Erythroblast (primary cell): Measurements from ENCODE around the gene PLCL1.

ENCODE experiments used
- DNase-seq, 2 experiments: peaks; one replicate each; lab custom pipeline; 2025; lab: John Stamatoyannopoulos, UW
- GATA1 ChIP-seq: IDR thresholded peaks from 2 replicates; pipeline ENCODE4 v1.6.1; 2011; ENCODE audit warnings: low read depth, mild to moderate bottlenecking, control low read depth, low read length, moderate library complexity
- POLR2A ChIP-seq: IDR thresholded peaks from 2 replicates; pipeline ENCODE4 v1.6.1; 2011; ENCODE audit warnings: mild to moderate bottlenecking, low read length

Gene PLCL1

GRCh38 chr2:198101688-198102087, 297.3 kb downstream of the PLCL1 start:
- no peak for TF ChIP-seq GATA1
- no peak for TF ChIP-seq POLR2A
- DNase-seq: no peak

- TF ChIP-seq POLR2A: no peak
- no peak for TF ChIP-seq GATA1
- no peak for DNase-seq
These were observed 297.7 kb downstream of the PLCL1 start for GRCh38 chr2:198102120-198102519.

DNA sequence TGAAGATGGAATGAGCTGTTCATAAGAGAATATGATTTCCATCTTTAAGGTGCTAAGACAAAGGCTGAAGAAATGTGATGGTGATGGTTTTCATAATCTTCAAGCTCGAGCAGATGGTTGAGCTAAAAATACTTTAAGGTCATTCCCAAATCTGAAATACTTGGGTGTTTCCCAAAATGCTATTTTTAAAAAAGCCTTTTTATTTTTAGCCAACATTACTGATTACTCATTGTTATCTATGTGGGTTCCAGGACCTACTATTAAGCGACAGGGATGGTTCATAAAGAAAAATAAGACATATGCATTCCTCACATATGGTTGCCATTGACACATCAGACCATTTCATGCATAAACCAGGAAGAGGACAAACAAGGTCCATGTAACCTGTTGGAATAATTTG, 298.5 kb downstream of the PLCL1 start:
- TF ChIP-seq POLR2A: no peak
- no peak for TF ChIP-seq GATA1
- DNase-seq: no peak

DNA sequence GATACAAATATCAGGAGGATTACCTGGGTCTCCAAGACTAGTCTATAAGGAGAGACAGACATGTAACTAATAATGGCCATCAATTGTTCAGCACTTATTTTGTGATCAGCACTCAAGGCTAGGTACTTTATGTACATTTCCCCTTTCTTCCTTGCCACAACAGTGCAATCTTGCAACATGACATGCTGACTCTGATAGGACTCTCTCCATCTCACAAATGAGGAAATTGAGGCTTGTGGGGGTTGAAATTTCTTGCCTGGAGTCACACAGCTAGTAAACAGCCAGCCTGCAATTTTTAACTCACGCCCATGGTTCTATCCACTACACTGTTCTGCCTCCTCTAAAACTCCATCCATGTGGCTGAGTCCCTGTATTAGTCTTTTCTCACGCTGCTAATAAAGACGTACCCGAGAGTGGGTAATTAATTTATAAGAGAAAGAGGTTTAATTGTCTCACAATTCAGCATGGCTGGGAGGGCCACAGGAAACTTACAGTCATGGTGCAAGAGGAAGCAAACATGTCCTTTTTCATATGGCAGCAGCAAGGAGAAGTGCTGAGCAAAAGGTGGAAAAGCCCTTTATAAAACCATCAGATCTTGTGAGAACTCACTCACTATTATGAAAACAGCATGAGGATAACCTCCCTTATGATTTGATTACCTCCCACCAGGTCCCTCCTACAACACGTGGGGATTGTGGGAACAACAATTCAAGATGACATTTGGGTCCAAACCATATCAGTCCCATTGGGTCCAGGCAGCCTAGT, 302.4 kb downstream of the PLCL1 start:
- DNase-seq: no peak
- no peak for TF ChIP-seq POLR2A
- TF ChIP-seq GATA1: no peak

DNA sequence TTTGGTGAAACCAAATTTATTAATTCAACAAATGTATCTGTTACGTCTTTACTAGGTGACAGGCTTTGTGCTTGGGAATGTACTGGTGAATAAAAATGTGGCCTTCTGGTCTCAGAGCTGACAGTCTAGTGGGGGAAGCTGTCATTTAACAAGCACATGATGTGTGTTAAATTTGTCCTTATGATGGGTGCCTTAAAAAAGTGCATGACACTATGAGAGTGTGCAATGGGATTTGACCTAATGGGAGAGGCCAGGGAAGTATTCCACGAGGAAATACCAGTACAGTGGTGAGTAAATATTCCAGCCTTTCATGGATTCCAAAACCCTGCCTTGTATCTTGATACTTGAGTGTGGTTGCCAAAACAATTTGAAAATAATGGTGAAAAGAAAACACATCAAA, 308.9 kb downstream of the PLCL1 start:
- no peak for TF ChIP-seq GATA1
- no peak for TF ChIP-seq POLR2A
- no peak for DNase-seq

GRCh38 chr2:198114064-198114463, 309.7 kb downstream of the PLCL1 start:
- TF ChIP-seq GATA1: no peak
- no peak for DNase-seq

GRCh38 chr2:198115201-198115600, 310.8 kb downstream of the PLCL1 start:
- no peak for DNase-seq
- no peak for TF ChIP-seq POLR2A

- no peak for DNase-seq
- TF ChIP-seq POLR2A (no peak), GATA1 (no peak)
These were observed 312.4 kb downstream of the PLCL1 start for GRCh38 chr2:198116756-198117155.

DNA sequence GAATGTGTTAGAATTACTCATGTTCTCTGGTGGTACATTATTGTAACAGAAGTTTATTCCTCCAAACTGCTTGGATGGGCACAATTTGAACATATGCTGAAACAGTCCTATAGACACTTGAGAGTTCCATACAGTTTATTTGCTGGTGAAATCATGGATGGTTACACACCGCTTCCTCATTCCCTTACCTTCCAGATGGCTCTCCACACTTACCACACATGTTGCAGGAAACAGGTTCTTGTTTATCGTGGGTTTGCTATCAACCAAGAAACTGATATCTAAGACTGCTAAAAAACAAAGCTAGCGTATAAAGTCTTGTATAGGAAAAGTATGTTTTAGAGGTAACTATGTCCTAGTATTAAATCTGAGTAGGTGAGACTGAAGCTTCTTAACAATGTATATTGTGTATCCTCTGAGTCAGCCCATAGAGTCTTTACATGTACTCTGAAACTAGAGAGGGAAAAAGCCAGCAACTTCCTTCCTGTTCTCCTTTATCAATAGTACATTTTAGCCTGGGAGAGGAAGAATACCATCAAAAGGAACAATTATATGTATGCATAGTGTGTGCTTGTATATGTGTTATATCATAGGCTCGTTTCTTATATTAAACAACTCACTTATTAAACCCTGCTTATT, 313.1 kb downstream of the PLCL1 start:
- no peak for TF ChIP-seq GATA1
- no peak for TF ChIP-seq POLR2A
- no peak for DNase-seq

GRCh38 chr2:198127627-198128026, 323.2 kb downstream of the PLCL1 start:
- TF ChIP-seq GATA1 (no peak), POLR2A (no peak)
- DNase-seq: peak; percentile 61 to 73

- no peak for DNase-seq
- TF ChIP-seq POLR2A (no peak), GATA1 (no peak)
These were observed 325.2 kb downstream of the PLCL1 start for GRCh38 chr2:198129609-198130008.

DNA sequence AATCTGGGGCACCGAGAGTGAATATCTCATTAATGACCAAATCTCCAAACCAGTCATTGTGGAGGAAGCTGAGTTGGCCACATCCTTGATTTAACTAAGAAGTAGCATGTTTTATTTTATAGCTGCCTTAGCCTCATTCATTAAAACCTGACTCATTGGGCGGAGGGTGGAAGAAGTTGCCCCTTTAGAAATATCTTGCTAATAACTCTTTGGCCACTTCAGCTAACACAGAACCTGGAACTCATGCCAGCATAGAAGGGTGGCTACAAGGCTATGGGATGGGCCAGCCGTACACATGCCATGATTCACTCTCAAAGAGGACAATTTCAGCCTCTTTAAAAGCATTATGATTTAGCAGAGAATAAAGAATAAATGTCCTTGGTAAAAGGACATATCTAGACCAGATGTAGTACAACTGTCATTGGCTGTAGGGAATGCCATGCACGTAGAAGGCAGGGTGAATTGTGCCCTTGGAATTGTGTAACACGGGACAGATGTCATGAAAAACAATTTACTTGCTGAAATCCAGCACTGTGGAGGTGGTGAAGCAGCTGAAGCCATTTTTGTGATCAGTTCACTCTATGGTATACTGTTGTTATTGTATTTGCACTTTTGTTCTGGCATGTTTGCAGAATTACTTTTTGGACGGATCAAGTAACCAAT, 330.0 kb downstream of the PLCL1 start:
- no peak for DNase-seq
- TF ChIP-seq GATA1: no peak
- no peak for TF ChIP-seq POLR2A

- TF ChIP-seq GATA1 (no peak), POLR2A (no peak)
- DNase-seq: no peak
These were observed 331.1 kb downstream of the PLCL1 start for GRCh38 chr2:198135481-198135934.

DNA sequence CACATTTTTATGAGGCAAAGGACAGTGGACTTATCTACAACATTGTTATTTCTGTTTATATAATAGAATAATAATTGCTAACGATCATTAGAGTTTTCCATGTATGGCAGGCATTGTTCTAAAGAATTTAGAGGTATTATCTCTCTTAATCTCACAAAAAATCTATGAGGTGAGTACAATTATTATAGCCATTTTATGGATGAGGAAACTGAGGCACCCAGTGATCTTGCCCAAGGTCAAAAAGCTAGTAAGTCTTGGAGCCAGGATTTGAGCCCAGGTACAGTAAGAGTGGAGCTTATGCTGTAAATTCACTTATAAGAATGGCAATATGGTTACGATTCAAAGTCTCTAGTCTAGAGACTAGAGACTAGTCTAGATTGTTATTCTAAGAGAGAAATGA, 331.7 kb downstream of the PLCL1 start:
- TF ChIP-seq GATA1: no peak
- no peak for TF ChIP-seq POLR2A
- no peak for DNase-seq

DNA sequence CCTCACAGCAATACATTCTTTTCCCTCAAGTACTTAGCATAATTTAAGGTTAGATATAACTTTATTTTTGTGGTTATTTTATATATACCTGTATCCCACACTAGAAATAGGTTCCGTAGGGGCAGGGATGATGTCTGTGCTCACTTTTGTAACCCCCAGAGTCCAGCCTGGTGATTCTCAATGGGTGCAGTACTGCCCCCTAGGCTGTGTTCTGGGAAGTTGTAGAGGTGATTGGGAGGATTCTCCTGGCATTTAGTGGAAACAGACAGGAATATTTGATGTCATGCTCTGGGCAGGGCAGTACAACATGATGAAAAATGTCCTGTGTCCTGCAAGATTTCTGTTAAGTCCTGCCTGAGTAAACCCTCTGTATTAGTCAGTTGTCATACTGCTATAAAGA, 333.3 kb downstream of the PLCL1 start:
- DNase-seq: no peak
- TF ChIP-seq GATA1: no peak
- TF ChIP-seq POLR2A: no peak

- no peak for DNase-seq
- no peak for TF ChIP-seq POLR2A
- TF ChIP-seq GATA1: no peak
These were observed 337.3 kb downstream of the PLCL1 start for GRCh38 chr2:198141726-198142125.
